H1 (cell line): Measurements from ENCODE around the gene RPTOR. TPM values are rescaled to one million over a fixed set of nuclear protein-coding genes. Genes with fewer than 3 reads are reported as not detected.

ENCODE experiments used
- CTCF ChIA-PET: fragments of 300-600 bp; sonication (Branson Sonifier 250); formaldehyde crosslinking; loops from one replicate; lab custom pipeline; 2021; ENCODE audit not compliant: partially characterized antibody; lab: Charles Lee
- POLR2A ChIA-PET: fragments of 300-600 bp; sonication (Branson Sonifier 250); formaldehyde crosslinking; loops from one replicate; lab custom pipeline; 2021; ENCODE audit warnings: inconsistent platforms; ENCODE audit not compliant: partially characterized antibody; lab: Charles Lee
- DNase-seq, 2 experiments: peaks; one replicate each; pipeline versions ENCODE4 v3.0.0 to v3.0.0-alpha.2; 2010 to 2022; ENCODE audit warnings: low spot score in 2 of 2, low read depth in 1 of 2, mixed read lengths in 1 of 2
- FAIRE-seq: peaks from 2 replicates; lab custom pipeline; 2011; peaks lifted over from hg19 to GRCh38; lab: Jason Lieb, UNC
- H2AFZ ChIP-seq: 2 replicates; pipeline ENCODE4 v1.8.1; 2012; ENCODE audit warnings: low read length, inconsistent platforms
- H2AK5ac ChIP-seq: 2 replicates; pipeline ENCODE4 v1.6.1; 2013; ENCODE audit warnings: low read depth, low read length
- H2BK120ac ChIP-seq: replicated peaks from 2 replicates; pipeline ENCODE3; 2013; ENCODE audit warnings: low read depth, low read length, inconsistent platforms
- H2BK12ac ChIP-seq: 2 replicates; pipeline ENCODE4 v1.6.1; 2013; ENCODE audit warnings: low read depth, low read length
- H2BK15ac ChIP-seq: 2 replicates; pipeline ENCODE4 v1.6.1; 2013; ENCODE audit warnings: low read length
- H2BK20ac ChIP-seq: 2 replicates; pipeline ENCODE4 v1.6.1; 2013; ENCODE audit warnings: low read length
- H2BK5ac ChIP-seq: 2 replicates; pipeline ENCODE4 v1.6.1; 2013; ENCODE audit warnings: low read depth, low read length
- H3K14ac ChIP-seq: 2 replicates; pipeline ENCODE4 v1.6.1; 2013; ENCODE audit warnings: inconsistent platforms; ENCODE audit not compliant: insufficient read length
- H3K18ac ChIP-seq: 2 replicates; pipeline ENCODE4 v1.6.1; 2013; ENCODE audit warnings: low read length; ENCODE audit errors: extremely low read depth
- H3K23ac ChIP-seq: 2 replicates; pipeline ENCODE4 v1.6.1; 2013; ENCODE audit warnings: inconsistent platforms; ENCODE audit not compliant: insufficient read length
- H3K23me2 ChIP-seq: 2 replicates; pipeline ENCODE4 v1.6.1; 2013; ENCODE audit warnings: low read depth, low read length
- H3K27ac ChIP-seq: 2 replicates; pipeline ENCODE4 v1.6.1; 2011; ENCODE audit warnings: low read depth, low read length, inconsistent platforms
- H3K27me3 ChIP-seq, 4 experiments: replicated peaks in 1 of 4; 1 replicate in 1 of 4; 2 replicates in 3 of 4; pipeline versions ENCODE4 v1.6.1 to v1.8.1; 2011 to 2013; ENCODE audit warnings: low read length in 3 of 4, mild to moderate bottlenecking in 3 of 4, inconsistent platforms in 2 of 4, mixed read lengths in 2 of 4, moderate library complexity in 1 of 4; ENCODE audit not compliant: control insufficient read depth in 3 of 4, insufficient read depth in 3 of 4; ENCODE audit errors: extremely low read depth in 1 of 4
- H3K36me3 ChIP-seq, 4 experiments: 2 replicates each; pipeline versions ENCODE4 v1.6.1 to v1.8.1; 2011 to 2013; ENCODE audit warnings: mild to moderate bottlenecking in 4 of 4, low read length in 3 of 4, moderate library complexity in 2 of 4, control low read depth in 1 of 4, inconsistent platforms in 1 of 4; ENCODE audit not compliant: insufficient read depth in 4 of 4, control insufficient read depth in 2 of 4
- H3K4ac ChIP-seq: replicated peaks from 2 replicates; pipeline ENCODE3; 2013; ENCODE audit warnings: low read length, low read depth, mixed read lengths, inconsistent platforms; ENCODE audit not compliant: insufficient read length
- H3K4me1 ChIP-seq, 4 experiments: replicated peaks in 1 of 4; 1 replicate in 1 of 4; 2 replicates in 3 of 4; pipeline versions ENCODE4 v1.6.1 to v1.8.1; 2011 to 2013; ENCODE audit warnings: low read length in 3 of 4, inconsistent platforms in 2 of 4, mixed read lengths in 1 of 4; ENCODE audit not compliant: insufficient read depth in 4 of 4, control insufficient read depth in 3 of 4
- H3K4me2 ChIP-seq, 2 experiments: 2 replicates each; pipeline versions ENCODE4 v1.6.1 to v1.8.1; 2011 to 2013; ENCODE audit warnings: low read depth in 2 of 2, low read length in 2 of 2, control low read depth in 1 of 2, inconsistent platforms in 1 of 2, mild to moderate bottlenecking in 1 of 2; ENCODE audit not compliant: insufficient read depth in 1 of 2
- H3K4me3 ChIP-seq, 4 experiments: fragments of 200-600, 300-600 bp in 1 of 4; sonication (generic), shearing (Covaris generic), sonication (Bioruptor Twin) in 1 of 4; 2 replicates each; pipeline versions ENCODE4 v1.5.1 to v1.8.1; 2011 to 2016; ENCODE audit warnings: low read length in 4 of 4, low read depth in 3 of 4, control low read depth in 2 of 4, inconsistent platforms in 2 of 4, mild to moderate bottlenecking in 2 of 4, mixed read lengths in 1 of 4, moderate library complexity in 1 of 4; ENCODE audit not compliant: insufficient read depth in 2 of 4; ENCODE audit errors: extremely low read depth in 1 of 4
- H3K56ac ChIP-seq: replicated peaks from 2 replicates; pipeline ENCODE3; 2013; ENCODE audit warnings: low read depth, mild to moderate bottlenecking, mixed read lengths, low read length, inconsistent platforms; ENCODE audit not compliant: insufficient read length
- H3K79me1 ChIP-seq: 2 replicates; pipeline ENCODE4 v1.6.1; 2013; ENCODE audit warnings: low read depth, low read length, control low read depth
- H3K79me2 ChIP-seq, 2 experiments: 2 replicates each; pipeline versions ENCODE4 v1.6.1 to v1.8.1; 2012 to 2013; ENCODE audit warnings: low read length in 2 of 2, mild to moderate bottlenecking in 2 of 2, inconsistent platforms in 1 of 2; ENCODE audit not compliant: insufficient read depth in 2 of 2, control insufficient read depth in 1 of 2
- H3K9ac ChIP-seq, 4 experiments: replicated peaks in 1 of 4; 1 replicate in 1 of 4; 2 replicates in 3 of 4; pipeline versions ENCODE4 v1.6.1 to v1.8.1; 2011 to 2013; ENCODE audit warnings: low read depth in 3 of 4, low read length in 3 of 4, control low read depth in 2 of 4, mild to moderate bottlenecking in 2 of 4, moderate library complexity in 2 of 4, inconsistent platforms in 1 of 4; ENCODE audit errors: extremely low read depth in 1 of 4
- H3K9me3 ChIP-seq, 2 experiments: 2 replicates each; pipeline versions ENCODE4 v1.6.1 to v1.8.1; 2012 to 2013; ENCODE audit warnings: mild to moderate bottlenecking in 2 of 2, moderate library complexity in 2 of 2, control low read depth in 1 of 2, inconsistent platforms in 1 of 2, low read depth in 1 of 2, low read length in 1 of 2, mixed read lengths in 1 of 2; ENCODE audit not compliant: insufficient read depth in 2 of 2
- H4K20me1 ChIP-seq, 2 experiments: replicated peaks in 1 of 2; 2 replicates each; pipeline versions ENCODE3 to v1.8.1; 2011 to 2013; ENCODE audit warnings: inconsistent platforms in 2 of 2, low read length in 2 of 2, mild to moderate bottlenecking in 1 of 2; ENCODE audit not compliant: insufficient read depth in 2 of 2, control insufficient read depth in 1 of 2
- H4K5ac ChIP-seq: 2 replicates; pipeline ENCODE4 v1.6.1; 2013; ENCODE audit warnings: low read length, low read depth, mixed read lengths, inconsistent platforms; ENCODE audit not compliant: insufficient read length
- H4K8ac ChIP-seq: 2 replicates; pipeline ENCODE4 v1.8.0; 2013; ENCODE audit warnings: mild to moderate bottlenecking, moderate library complexity, low read length, inconsistent platforms; ENCODE audit not compliant: insufficient read depth; ENCODE audit errors: extremely low read depth
- H4K91ac ChIP-seq: replicated peaks from 2 replicates; pipeline ENCODE3; 2013; ENCODE audit warnings: low read length, mixed read lengths, inconsistent platforms; ENCODE audit not compliant: insufficient read length
- BACH1 ChIP-seq: IDR thresholded peaks from 2 replicates; pipeline ENCODE4 v1.6.1; 2012; ENCODE audit warnings: low read length, improper control_type of control experiment
- CBX8 ChIP-seq: fragments of 300-800, 300-1000 bp; sonication (generic); IDR thresholded peaks from 2 replicates; pipeline ENCODE4 v1.7.1; 2016; ENCODE audit warnings: low read depth, low read length, borderline replicate concordance
- FOSL1 ChIP-seq: IDR thresholded peaks from 2 replicates; pipeline ENCODE4 v1.6.1; 2011; ENCODE audit warnings: mild to moderate bottlenecking, low read depth, low read length, moderate library complexity; ENCODE audit not compliant: insufficient read depth
- HDAC2 ChIP-seq, 2 experiments: fragments of 300-600 bp in 1 of 2; sonication (generic) in 1 of 2; IDR thresholded peaks; 2 replicates each; pipeline ENCODE4 v1.6.1; 2011 to 2012; ENCODE audit warnings: low read depth in 2 of 2, low read length in 2 of 2, mild to moderate bottlenecking in 2 of 2, moderate library complexity in 2 of 2, borderline replicate concordance in 1 of 2, inconsistent platforms in 1 of 2
- WGBS, 2 experiments: shearing (Covaris generic) in 1 of 2; methylation state at CpG; one replicate each; pipeline versions ENCODE4 v1.1.6 to v1.1.7; 2013 to 2015; ENCODE audit warnings: low lambda C conversion rate in 2 of 2, mixed read lengths in 2 of 2, inconsistent platforms in 1 of 2, low coverage in 1 of 2, missing lambda C conversion rate in 1 of 2; ENCODE audit not compliant: insufficient replicate concordance in 2 of 2, insufficient coverage in 1 of 2, insufficient read length in 1 of 2; ENCODE audit errors: extremely low coverage in 1 of 2, missing lambda C conversion rate in 1 of 2; 5-methylcytosine and 5-hydroxymethylcytosine counted together
- polyA plus RNA-seq, 7 experiments: library from polyadenylated mRNA; depleted of rRNA in 3 of 7; stranded (reverse) in 5 of 7; unstranded in 2 of 7; fragments of >200 nt in 5 of 7; fragments of 200-250 nt in 2 of 7; gene quantifications; 1 replicate in 5 of 7; 2 replicates in 1 of 7; 4 replicates in 1 of 7; pipeline versions ENCODE4 v1.2.1 to v1.2.3, GENCODE V29; 2011 to 2013; ENCODE audit warnings: missing spikeins in 2 of 7, mixed read lengths in 2 of 7
- total RNA-seq: library from RNA; stranded (reverse); fragmentation: NEBNext Ultra II Directional; extraction: Animal tissue kit (Norgen Biotek cat#: 25700); gene quantifications from 2 replicates; pipeline ENCODE4 v1.2.1, GENCODE V29; 2021

RPTOR gene
- total and polyA plus RNA-seq, 2 of the 8 experiments (the other 6 are each of a cell fraction or from before 2014, with no cell fraction given) = 6.9 to 28.7 TPM

GRCh38 chr17:80888276-80889160, 343.9 kb downstream of the RPTOR start:
- no peaks in the 10 kb centered on the region for H3K79me2 ChIP-seq
- no peak overlapping the region for H3K14ac ChIP-seq
- H4K20me1 ChIP-seq = peaks cover 0 to 4% of the 10 kb centered on the region in 2 experiments
- H3K9ac ChIP-seq = no peak overlapping the region
- no peak overlapping the region for H2BK120ac ChIP-seq
- 0 out of 2 replicates have a peak overlapping the region, but pooled peaks have one; percentile 16 for H2BK5ac ChIP-seq
- H3K79me1 ChIP-seq = no peaks in the 10 kb centered on the region
- 90% methylated on average over 24 of the region's 24 CpGs; no CpG with 5 or more reads in 1 of the 2 experiments for WGBS, 2 experiments
- FAIRE-seq = no peak
- H3K36me3 ChIP-seq = peaks cover 0 to 13% (median 3%) of the 10 kb centered on the region in 4 experiments; a peak in 4 of 8 replicates
- no peak overlapping the region for H3K27ac ChIP-seq
- DNase-seq = no peak
- 0 out of 2 replicates have a peak overlapping the region, but pooled peaks have one; percentile 48 for H4K8ac ChIP-seq
- CTCF ChIA-PET = interaction anchor here (1.1 to 5.0 kb wide), 4 partner anchors 11 to 210 kb away, joined by 3 to 25 read pairs (median 4); no protein-coding TSS in a partner anchor
- no peak overlapping the region for H3K56ac ChIP-seq
- no peak overlapping the region for H3K4me3 ChIP-seq
- no peak overlapping the region for H2AFZ ChIP-seq
- POLR2A ChIA-PET = no interaction called here
- H2AK5ac ChIP-seq = no peak overlapping the region
- H3K18ac ChIP-seq = no peak overlapping the region
- H2BK20ac ChIP-seq = no peak overlapping the region
- H3K4ac ChIP-seq = no peak overlapping the region
- no peak overlapping the region for H4K5ac ChIP-seq
- H3K9me3 ChIP-seq = no peaks in the 10 kb centered on the region
- H3K23me2 ChIP-seq = no peaks in the 10 kb centered on the region
- TF ChIP-seq BACH1 (no peak), CBX8 (no peak), FOSL1 (no peak), HDAC2 (IDR thresholded peaks at IDR 0.05; ENCODE audit: borderline replicate concordance in 1 of 2, low read depth in 2 of 2, low read length in 2 of 2) (no peak)
- no peak overlapping the region for H4K91ac ChIP-seq
- no peak overlapping the region for H2BK12ac ChIP-seq
- H3K4me2 ChIP-seq = no peak overlapping the region
- no peak overlapping the region for H3K23ac ChIP-seq
- no peaks in the 10 kb centered on the region for H3K4me1 ChIP-seq
- no peak overlapping the region for H2BK15ac ChIP-seq
- H3K27me3 ChIP-seq = no peaks in the 10 kb centered on the region; a peak in 1 of 7 replicates
